Activated CD4-positive, alpha-beta memory T cell treated with anti-CD3 and anti-CD28 coated beads for 36 hours (primary cell): ENCODE measurements around the gene PRR20B. TPM values are rescaled to one million over a fixed set of nuclear protein-coding genes. Genes with fewer than 3 reads are reported as not detected.
"Not testable (repeated sequence)": the region's sequence is repeated elsewhere in the genome, so short reads cannot be mapped to it uniquely, and the experiment has no call there.

Experiments used
- CTCF ChIA-PET: fragments of 350-600 bp; sonication (Branson Sonifier 250); formaldehyde crosslinking; loops from one replicate; lab custom pipeline; 2021; ENCODE audit warnings: antibody characterized with exemption, inconsistent platforms; lab: Charles Lee
- POLR2A ChIA-PET: fragments of 350-600 bp; sonication (Branson Sonifier 250); formaldehyde crosslinking; loops from one replicate; lab custom pipeline; 2021; ENCODE audit warnings: antibody characterized with exemption; lab: Charles Lee
- DNase-seq: peaks from one replicate; pipeline ENCODE4 v3.0.0-alpha.2; 2020
- H3K27ac Mint-ChIP-seq: one replicate; pipeline ENCODE4 v1.8.0; 2021; ENCODE audit warnings: mixed read lengths
- H3K27me3 Mint-ChIP-seq: one replicate; pipeline ENCODE4 v1.8.0; 2021; ENCODE audit warnings: mixed read lengths
- H3K36me3 Mint-ChIP-seq: one replicate; pipeline ENCODE4 v1.8.0; 2021; ENCODE audit warnings: mixed read lengths
- H3K4me1 Mint-ChIP-seq: one replicate; pipeline ENCODE4 v1.8.0; 2021; ENCODE audit warnings: low read depth, mixed read lengths
- H3K4me3 Mint-ChIP-seq: one replicate; pipeline ENCODE4 v1.8.0; 2021; ENCODE audit warnings: mild to moderate bottlenecking, mixed read lengths
- H3K9me3 Mint-ChIP-seq: one replicate; pipeline ENCODE4 v1.8.0; 2021; ENCODE audit warnings: mixed read lengths
- intact Hi-C: fragments of 100-400 bp; cut with micrococcal nuclease; formaldehyde crosslinking; loops from one replicate; pipeline ENCODE4 v1.15.1; 2023
- total RNA-seq, 2 experiments: library from RNA; stranded (reverse); gene quantifications; one replicate each; pipeline ENCODE4 v1.2.3, GENCODE V29; 2021

Gene PRR20B
- not detected for total RNA-seq

DNA sequence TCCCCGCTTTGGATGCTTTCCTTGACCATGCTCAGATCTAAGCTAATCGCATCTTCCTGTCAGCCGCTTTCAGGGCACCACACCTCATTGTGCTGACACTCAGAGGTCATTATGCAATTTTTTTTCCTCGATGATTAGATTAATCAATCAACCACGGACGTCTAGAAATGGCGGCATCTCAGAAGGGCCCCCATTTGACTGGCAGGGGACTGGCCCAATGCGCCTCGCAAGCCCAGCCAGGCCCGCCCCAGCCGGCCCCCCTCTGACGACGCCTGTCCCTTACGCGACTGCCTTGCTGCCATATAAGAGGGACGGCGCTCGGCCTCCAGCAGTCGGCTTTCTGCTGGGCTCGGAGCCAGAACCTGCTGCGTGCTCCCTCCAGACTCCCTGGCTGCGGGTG lies at the start of gene PRR20B:
Gene PRR20B (plus strand): TSS at position 301 of the 400 bp plus-strand sequence. CDS start 387 bp downstream, outside the sequence.
- intact Hi-C loops, DNase-seq, H3K27me3 Mint-ChIP-seq, POLR2A ChIA-PET, H3K4me3 Mint-ChIP-seq, H3K9me3 Mint-ChIP-seq, H3K4me1 Mint-ChIP-seq, CTCF ChIA-PET, H3K36me3 Mint-ChIP-seq, H3K27ac Mint-ChIP-seq: not testable (repeated sequence)

DNA sequence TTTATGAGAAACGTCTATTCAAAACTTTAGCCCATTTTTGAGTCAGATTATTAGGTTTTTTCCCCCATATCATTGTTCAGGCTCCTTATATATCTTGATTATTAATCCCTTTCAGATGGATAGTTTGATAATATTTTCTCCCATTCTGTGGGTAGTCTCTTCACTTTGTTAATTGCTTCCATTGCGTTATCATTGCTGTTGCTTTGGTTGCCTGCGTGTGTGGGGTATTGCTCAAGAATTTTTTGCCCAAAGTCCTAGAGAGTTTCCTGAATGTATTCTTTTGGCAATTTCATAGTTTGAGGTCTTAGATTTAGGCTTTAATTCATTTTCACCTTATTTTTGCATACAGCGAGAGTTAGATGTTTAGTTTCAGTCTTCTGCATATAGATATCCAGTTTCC lies 32.3 kb upstream of the PRR20B start:
- no peak overlapping the region for H3K4me3 Mint-ChIP-seq
- ChIA-PET POLR2A (no interaction called here), CTCF (no interaction called here)
- H3K36me3 Mint-ChIP-seq, result no peaks in the 10 kb centered on the region
- DNase-seq, result no peak
- H3K9me3 Mint-ChIP-seq, result peaks cover 15% of the 10 kb centered on the region
- H3K27me3 Mint-ChIP-seq, result no peaks in the 10 kb centered on the region
- H3K4me1 Mint-ChIP-seq, result no peaks in the 10 kb centered on the region
- no peak overlapping the region for H3K27ac Mint-ChIP-seq
- intact Hi-C loops, result no loop called here

DNA sequence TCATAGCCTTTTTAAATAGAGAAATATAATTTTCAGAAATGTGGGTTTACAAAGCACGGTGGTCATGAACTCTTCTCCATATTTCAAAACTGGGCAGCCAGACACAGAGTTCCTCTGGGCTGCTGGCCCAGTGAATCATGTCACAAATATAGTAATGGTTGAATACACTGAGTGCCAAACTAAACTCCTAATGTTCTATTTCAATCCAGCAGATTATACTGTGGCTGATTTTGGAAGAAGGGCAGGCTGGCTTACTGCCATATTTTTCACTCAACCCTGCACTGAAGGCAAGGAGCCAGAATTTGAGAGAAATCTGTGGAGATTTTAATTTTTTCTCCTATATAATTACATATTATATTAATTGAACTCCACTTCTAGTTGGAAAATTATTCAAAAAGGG lies 23.6 kb upstream of the PRR20B start:
- ChIA-PET POLR2A (no interaction called here), CTCF (no interaction called here)
- Mint-ChIP-seq H3K36me3 (no peaks in the 10 kb centered on the region), H3K9me3 (no peaks in the 10 kb centered on the region), H3K27me3 (no peaks in the 10 kb centered on the region), H3K4me3 (no peak overlapping the region), H3K4me1 (no peaks in the 10 kb centered on the region), H3K27ac (no peak overlapping the region)
- no peak for DNase-seq
- intact Hi-C loops, result no loop called here

DNA sequence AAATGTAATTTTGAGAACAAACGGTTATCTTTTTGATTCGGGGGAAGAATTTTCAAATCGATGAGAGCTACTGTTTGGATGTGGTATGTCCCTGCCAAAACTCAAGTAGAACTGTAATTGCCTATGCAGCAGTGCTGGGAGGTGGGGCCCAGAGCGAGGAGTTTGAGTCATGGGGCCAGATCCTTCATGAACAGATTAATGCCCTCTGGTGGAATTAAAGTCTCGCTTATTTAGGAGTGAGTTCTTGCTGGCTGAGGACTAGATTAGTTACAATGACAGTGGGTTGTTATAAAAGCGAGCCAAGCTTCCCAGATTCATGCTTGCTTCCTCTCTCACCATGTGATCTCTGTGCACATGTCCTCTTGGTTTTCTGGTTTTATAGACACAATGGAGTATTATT lies 18.4 kb upstream of the PRR20B start:
- Mint-ChIP-seq H3K4me3 (no peak overlapping the region), H3K27ac (no peak overlapping the region), H3K27me3 (no peaks in the 10 kb centered on the region), H3K9me3 (no peaks in the 10 kb centered on the region), H3K36me3 (no peaks in the 10 kb centered on the region), H3K4me1 (no peaks in the 10 kb centered on the region)
- ChIA-PET POLR2A (no interaction called here), CTCF (no interaction called here)
- DNase-seq, result no peak
- intact Hi-C loops, result no loop called here

DNA sequence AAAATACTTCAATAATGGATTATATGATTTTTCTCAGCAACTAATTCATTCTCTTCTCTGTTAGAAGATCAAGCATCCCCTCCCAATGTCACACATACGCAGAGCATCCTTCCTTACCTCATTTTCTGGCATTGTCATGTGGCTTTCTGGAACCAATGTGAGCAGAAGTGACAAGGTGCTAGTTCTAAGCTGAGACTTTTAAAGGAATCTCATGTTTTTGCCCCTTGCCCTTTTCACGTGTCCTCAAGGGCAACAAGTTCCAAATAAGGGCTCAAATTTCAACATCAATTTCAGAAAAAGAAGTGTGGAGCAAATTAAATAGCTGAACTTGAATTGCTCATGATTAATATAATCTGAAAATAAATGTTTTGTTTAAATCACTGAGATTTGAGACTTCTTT lies 11.2 kb upstream of the PRR20B start:
- intact Hi-C loops, result no loop called here
- Mint-ChIP-seq H3K4me3 (no peak overlapping the region), H3K27ac (no peak overlapping the region), H3K36me3 (no peaks in the 10 kb centered on the region), H3K4me1 (no peaks in the 10 kb centered on the region), H3K27me3 (no peaks in the 10 kb centered on the region), H3K9me3 (peaks cover 2% of the 10 kb centered on the region)
- ChIA-PET POLR2A (no interaction called here), CTCF (no interaction called here)
- no peak for DNase-seq

DNA sequence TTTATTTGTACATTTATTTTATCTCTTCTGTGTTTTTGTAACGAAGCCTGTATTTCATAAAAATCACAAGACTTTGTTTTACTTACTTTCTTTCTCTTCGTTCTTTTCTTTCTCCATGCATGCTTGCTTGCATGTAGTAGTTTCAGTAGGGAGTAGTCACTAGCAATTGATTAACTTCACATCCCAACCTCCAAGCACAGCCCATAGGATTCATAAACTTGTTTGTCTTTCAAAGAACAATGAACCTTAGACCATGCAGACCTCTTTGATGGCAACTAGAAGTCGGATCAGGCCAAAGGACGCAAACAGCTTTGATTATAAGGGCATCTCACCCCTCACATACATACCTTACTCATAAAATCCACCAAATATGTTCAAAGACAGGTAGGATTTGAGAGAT lies 9.7 kb upstream of the PRR20B start:
- intact Hi-C loops, result no loop called here
- no peaks in the 10 kb centered on the region for H3K36me3 Mint-ChIP-seq

DNA sequence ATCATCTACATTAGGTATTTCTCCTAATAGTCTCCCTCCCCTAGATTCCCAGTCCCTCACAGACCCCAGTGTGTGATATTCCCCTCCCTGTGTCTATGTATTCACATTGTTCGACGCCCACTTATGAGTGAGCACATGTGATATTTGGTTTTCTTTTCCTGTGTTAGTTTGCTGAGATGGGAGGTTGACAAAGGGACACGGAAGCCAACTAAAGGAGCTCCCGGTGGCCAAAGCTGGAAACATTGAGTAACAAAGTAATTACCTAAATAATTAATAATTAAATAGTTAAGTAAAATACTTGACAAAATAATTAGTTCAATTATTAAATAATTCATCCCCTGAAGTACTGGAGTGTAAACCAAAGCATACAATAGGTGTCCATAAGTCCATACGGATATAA lies 8.3 kb upstream of the PRR20B start:
- Mint-ChIP-seq H3K4me1 (no peaks in the 10 kb centered on the region), H3K27ac (no peak overlapping the region), H3K4me3 (no peak overlapping the region), H3K36me3 (no peaks in the 10 kb centered on the region), H3K27me3 (no peaks in the 10 kb centered on the region), H3K9me3 (peaks cover 2% of the 10 kb centered on the region)
- POLR2A ChIA-PET, result no interaction called here
- intact Hi-C loops, result no loop called here
- CTCF ChIA-PET, result no interaction called here
- no peak for DNase-seq

More for the DNA sequence above, 9.7 kb upstream of the PRR20B start:
- no peaks in the 10 kb centered on the region for H3K27me3 Mint-ChIP-seq
- no peak overlapping the region for H3K27ac Mint-ChIP-seq
- H3K9me3 Mint-ChIP-seq, result peaks cover 2% of the 10 kb centered on the region
- POLR2A ChIA-PET, result no interaction called here
- CTCF ChIA-PET, result no interaction called here
- no peaks in the 10 kb centered on the region for H3K4me1 Mint-ChIP-seq
- DNase-seq, result no peak
- H3K4me3 Mint-ChIP-seq, result no peak overlapping the region

DNA sequence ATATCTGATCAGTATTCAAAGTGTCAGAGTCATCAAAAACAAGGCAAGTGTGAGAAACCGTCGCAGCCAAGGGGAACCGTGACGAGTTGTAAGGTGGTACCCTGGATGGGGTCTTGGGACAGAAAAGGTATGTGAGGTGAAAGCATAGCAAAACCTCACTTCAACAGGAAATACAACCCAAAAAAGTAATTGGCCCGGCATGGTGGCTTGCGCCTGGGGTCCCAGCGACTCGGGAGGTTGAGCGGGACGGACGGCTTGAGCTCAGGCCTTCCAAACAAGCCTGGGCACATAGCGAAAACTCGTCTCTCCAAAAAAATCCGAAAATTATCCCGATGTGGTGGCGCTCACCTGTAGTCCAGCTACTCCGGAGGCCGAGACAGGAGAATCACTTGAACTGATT lies 7.5 kb upstream of the PRR20B start:
- H3K27me3 Mint-ChIP-seq, CTCF ChIA-PET, intact Hi-C loops, H3K27ac Mint-ChIP-seq, H3K4me3 Mint-ChIP-seq, POLR2A ChIA-PET, H3K9me3 Mint-ChIP-seq, H3K36me3 Mint-ChIP-seq, H3K4me1 Mint-ChIP-seq, DNase-seq: not testable (repeated sequence)

DNA sequence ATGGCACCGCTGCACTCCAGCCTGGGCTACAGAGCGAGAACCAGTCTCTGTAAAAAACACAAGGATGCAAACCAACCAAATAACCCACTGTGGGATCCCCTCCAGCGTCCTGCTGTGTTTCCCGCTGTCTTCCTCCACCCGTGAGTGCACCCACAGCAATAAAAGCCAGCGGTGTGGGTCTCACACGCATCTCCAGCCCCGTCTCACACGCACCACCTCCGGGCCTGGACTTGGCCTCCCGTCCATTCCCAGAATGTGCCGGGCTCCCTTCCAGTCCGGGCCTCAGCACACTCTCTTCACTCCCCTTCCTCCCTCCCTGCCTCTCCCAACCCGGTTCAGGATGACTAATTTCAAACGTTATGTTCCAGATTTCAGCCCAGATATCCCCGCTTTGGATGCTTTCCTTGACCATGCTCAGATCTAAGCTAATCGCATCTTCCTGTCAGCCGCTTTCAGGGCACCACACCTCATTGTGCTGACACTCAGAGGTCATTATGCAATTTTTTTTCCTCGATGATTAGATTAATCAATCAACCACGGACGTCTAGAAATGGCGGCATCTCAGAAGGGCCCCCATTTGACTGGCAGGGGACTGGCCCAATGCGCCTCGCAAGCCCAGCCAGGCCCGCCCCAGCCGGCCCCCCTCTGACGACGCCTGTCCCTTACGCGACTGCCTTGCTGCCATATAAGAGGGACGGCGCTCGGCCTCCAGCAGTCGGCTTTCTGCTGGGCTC lies 6.9 kb upstream of the PRR20B start, which contains the start of gene PRR20A:
Gene PRR20A (plus strand): TSS at position 684 of the 734 bp plus-strand sequence. CDS start 387 bp downstream, outside the sequence.
- H3K4me3 Mint-ChIP-seq, intact Hi-C loops, DNase-seq, H3K4me1 Mint-ChIP-seq, H3K36me3 Mint-ChIP-seq, H3K27me3 Mint-ChIP-seq, H3K27ac Mint-ChIP-seq, POLR2A ChIA-PET, H3K9me3 Mint-ChIP-seq, CTCF ChIA-PET: not testable (repeated sequence)

DNA sequence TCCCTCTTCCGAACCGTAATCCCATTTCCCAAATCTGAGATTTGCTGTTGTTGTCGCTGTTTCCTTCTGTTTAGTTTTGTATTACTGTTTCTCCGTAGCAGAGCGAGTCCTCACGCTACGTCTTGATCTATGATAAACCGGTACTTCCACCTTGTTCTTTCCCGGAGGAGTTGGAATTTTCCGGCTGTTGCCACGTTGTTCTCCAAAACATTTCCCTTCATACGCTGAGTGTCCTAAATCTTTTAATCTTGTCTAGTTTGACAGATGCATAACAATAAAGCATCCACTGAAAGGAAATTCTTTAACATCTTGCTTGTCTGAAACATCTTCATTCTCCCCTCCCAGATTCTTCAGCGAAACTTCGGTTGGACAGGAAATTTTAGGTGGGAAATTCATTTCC lies 818 bp downstream of the PRR20B start:
- intact Hi-C loops, POLR2A ChIA-PET, H3K36me3 Mint-ChIP-seq, H3K27me3 Mint-ChIP-seq, H3K4me3 Mint-ChIP-seq, CTCF ChIA-PET, DNase-seq, H3K4me1 Mint-ChIP-seq, H3K27ac Mint-ChIP-seq, H3K9me3 Mint-ChIP-seq: not testable (repeated sequence)

DNA sequence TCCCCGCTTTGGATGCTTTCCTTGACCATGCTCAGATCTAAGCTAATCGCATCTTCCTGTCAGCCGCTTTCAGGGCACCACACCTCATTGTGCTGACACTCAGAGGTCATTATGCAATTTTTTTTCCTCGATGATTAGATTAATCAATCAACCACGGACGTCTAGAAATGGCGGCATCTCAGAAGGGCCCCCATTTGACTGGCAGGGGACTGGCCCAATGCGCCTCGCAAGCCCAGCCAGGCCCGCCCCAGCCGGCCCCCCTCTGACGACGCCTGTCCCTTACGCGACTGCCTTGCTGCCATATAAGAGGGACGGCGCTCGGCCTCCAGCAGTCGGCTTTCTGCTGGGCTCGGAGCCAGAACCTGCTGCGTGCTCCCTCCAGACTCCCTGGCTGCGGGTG lies 6.5 kb downstream of the PRR20B start, which contains the start of gene PRR20C:
Gene PRR20C (plus strand): TSS at position 301 of the 400 bp plus-strand sequence. CDS start 387 bp downstream, outside the sequence.
- POLR2A ChIA-PET, intact Hi-C loops, DNase-seq, H3K36me3 Mint-ChIP-seq, H3K27ac Mint-ChIP-seq, H3K4me3 Mint-ChIP-seq, H3K27me3 Mint-ChIP-seq, H3K4me1 Mint-ChIP-seq, H3K9me3 Mint-ChIP-seq, CTCF ChIA-PET: not testable (repeated sequence)

DNA sequence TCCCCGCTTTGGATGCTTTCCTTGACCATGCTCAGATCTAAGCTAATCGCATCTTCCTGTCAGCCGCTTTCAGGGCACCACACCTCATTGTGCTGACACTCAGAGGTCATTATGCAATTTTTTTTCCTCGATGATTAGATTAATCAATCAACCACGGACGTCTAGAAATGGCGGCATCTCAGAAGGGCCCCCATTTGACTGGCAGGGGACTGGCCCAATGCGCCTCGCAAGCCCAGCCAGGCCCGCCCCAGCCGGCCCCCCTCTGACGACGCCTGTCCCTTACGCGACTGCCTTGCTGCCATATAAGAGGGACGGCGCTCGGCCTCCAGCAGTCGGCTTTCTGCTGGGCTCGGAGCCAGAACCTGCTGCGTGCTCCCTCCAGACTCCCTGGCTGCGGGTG lies 13.0 kb downstream of the PRR20B start, which contains the start of gene PRR20D:
Gene PRR20D (plus strand): TSS at position 301 of the 400 bp plus-strand sequence. CDS start 387 bp downstream, outside the sequence.
- not testable (repeated sequence) for H3K9me3 Mint-ChIP-seq

DNA sequence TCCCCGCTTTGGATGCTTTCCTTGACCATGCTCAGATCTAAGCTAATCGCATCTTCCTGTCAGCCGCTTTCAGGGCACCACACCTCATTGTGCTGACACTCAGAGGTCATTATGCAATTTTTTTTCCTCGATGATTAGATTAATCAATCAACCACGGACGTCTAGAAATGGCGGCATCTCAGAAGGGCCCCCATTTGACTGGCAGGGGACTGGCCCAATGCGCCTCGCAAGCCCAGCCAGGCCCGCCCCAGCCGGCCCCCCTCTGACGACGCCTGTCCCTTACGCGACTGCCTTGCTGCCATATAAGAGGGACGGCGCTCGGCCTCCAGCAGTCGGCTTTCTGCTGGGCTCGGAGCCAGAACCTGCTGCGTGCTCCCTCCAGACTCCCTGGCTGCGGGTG lies 19.6 kb downstream of the PRR20B start, which contains the start of gene PRR20E:
Gene PRR20E (plus strand): TSS at position 301 of the 400 bp plus-strand sequence. CDS start 387 bp downstream, outside the sequence.
- H3K27me3 Mint-ChIP-seq, H3K4me1 Mint-ChIP-seq, H3K36me3 Mint-ChIP-seq, H3K4me3 Mint-ChIP-seq, CTCF ChIA-PET, H3K27ac Mint-ChIP-seq, intact Hi-C loops, POLR2A ChIA-PET, H3K9me3 Mint-ChIP-seq, DNase-seq: not testable (repeated sequence)

More for the DNA sequence above, 13.0 kb downstream of the PRR20B start, which contains the start of gene PRR20D:
- H3K27me3 Mint-ChIP-seq, POLR2A ChIA-PET, DNase-seq, H3K36me3 Mint-ChIP-seq, H3K27ac Mint-ChIP-seq, intact Hi-C loops, H3K4me1 Mint-ChIP-seq, H3K4me3 Mint-ChIP-seq, CTCF ChIA-PET: not testable (repeated sequence)
